HCEC 1CT (cell line): Measurements from ENCODE around the gene CELSR2.
"Not testable (repeated sequence)": the region's sequence is repeated elsewhere in the genome, so short reads cannot be mapped to it uniquely, and the experiment has no call there.

Experiments
- DNase-seq: peaks from one replicate; pipeline ENCODE4 v3.0.0-alpha.2; 2017

The CELSR2 gene

DNA sequence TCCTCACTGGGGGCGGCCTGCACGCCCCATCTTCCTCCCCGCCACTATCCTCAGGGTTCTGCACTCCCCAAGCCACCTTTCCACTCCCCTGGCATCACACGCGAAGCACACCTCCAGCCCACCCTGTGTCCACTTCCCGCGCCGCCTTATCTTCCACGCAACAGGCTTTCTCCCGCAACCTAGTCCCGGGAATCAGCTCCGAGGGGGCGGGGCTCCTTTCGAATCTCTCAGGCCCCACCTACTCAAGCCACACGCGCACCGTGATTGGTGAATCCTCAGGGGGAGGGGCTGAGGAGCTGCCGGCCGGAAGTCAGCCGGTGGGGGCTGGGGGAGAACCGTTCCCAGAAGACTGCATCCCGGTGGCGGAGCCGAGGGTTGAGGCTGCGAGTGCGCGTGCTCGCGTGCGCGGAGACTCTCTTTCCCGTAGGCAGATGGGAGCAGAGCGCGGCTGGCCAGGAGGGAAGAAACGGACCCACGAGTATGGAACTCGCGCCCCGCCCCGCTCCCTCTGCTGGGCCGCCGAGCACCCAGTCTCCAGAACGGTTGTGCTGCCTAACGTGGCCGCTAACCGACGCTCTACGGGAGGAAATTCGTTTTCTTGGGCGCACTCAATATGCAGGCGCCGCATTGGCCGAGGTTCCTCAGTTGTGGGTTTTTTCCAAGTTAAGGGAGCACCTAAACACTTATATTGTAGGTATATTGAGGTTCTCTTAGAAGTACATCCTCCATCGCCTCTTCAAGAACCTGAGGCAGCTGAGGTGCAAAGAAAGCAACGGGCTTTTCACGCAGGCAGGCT lies 33.8 kb downstream of the CELSR2 start, which contains the start of gene PSRC1:
Gene PSRC1, minus strand, starts transcription at position 194 of the 796 bp plus-strand sequence.
- DNase-seq, result peak; percentile 97

GRCh38 chr1:109283748-109284600 lies 34.6 kb downstream of the CELSR2 start:
- no peak for DNase-seq

DNA sequence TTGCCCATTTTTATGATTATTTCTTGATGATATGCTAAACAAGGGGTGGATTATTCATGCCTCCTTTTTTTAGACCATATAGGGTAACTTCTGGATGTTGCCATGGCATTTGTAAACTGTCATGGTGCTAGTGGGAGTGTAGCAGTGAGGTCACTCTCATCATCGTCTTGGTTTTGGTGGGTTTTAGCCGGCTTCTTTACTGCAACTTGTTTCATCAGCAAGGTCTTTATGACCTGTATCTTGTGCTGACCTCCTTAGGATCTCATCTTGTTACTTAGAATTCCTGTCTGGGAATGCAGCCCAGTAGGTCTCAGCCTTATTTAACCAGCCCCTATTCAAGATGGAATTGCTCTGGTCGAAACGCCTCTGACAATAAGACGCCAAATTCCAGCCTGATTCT lies 37.4 kb downstream of the CELSR2 start:
- not testable (repeated sequence) for DNase-seq

- no peak for DNase-seq
Observed at GRCh38 chr1:109290137-109290536, 40.8 kb downstream of the CELSR2 start.

DNA sequence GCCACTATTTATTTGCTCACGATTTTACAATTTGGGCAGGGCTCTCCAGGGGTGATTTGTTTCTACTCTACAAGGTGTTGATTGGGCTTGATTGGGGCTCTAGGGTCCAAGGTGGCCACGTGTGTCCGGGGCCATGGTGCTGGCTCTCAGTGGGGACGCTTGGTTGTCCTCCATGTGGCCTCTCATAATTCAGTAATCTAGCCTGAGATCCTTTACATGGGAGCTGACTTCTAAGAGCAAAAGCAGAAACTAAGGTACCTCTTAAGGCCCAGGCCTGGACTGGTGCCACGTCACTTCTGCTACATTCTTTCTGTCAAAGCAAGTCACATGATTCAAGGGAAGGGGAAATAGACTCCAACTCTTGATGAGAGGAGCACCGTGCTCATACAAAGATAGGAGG lies 41.7 kb downstream of the CELSR2 start:
- DNase-seq, result no peak

DNA sequence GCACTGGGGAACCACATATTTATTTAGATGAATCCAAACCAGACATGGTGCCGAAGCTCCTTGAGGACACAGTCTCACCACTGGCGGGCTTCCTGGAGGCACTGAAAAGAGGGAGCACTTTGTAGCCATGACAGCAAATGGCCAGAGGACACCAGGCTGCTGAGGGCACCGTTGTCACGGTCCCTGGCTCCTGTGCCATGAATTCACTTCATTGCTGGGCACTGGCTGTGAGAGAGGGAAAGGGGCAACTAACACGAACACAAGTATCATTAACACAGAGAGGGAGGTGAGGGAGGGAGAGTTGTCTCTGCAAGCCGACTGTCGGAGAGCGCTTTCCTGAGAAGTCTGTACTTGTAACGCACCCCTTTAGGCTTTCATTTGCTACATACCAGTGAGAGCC lies 43.0 kb downstream of the CELSR2 start:
- DNase-seq, result no peak

DNA sequence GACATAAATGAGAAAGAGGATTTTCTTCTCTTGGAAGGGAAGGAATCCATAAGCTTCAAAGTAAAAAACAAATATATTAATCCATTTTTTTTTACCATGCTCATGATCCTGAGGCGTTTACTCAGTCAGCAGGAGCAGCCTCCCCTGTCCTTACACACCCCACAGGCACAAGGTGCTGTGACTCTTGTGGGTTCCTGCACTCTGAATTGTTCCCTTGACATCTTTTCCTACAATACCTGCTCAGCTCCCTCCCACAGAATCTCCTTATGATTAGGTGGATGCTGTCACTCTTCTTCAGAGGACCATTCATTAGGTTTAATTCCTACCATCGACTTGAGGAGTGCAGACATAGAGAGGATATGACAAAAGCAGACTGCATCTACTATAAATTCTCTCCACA lies 43.7 kb downstream of the CELSR2 start:
- DNase-seq, result no peak

GRCh38 chr1:109294481-109294880 lies 45.1 kb downstream of the CELSR2 start:
- DNase-seq, result no peak

- no peak for DNase-seq
Observed at GRCh38 chr1:109295712-109296415, 46.5 kb downstream of the CELSR2 start.

DNA sequence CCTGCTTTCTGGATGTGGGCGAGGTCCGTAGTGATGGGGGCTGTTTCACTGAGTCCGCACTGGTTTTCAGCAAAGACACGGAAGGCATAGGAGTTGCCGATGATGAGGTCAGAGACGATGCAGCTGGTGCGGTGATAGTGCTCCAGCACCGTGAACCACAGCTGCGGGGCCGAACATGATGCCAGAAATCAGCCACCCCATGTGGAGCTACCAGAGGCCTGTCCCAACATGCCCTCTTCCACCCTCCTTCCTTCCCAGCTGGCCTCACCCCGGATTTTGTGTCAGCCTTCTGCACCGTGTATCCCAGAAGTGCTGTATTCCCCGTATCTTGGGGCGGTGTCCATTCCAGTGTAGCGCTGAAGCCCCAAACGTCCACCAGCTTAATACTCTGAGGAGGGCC lies 47.4 kb downstream of the CELSR2 start:
- DNase-seq, result no peak

DNA sequence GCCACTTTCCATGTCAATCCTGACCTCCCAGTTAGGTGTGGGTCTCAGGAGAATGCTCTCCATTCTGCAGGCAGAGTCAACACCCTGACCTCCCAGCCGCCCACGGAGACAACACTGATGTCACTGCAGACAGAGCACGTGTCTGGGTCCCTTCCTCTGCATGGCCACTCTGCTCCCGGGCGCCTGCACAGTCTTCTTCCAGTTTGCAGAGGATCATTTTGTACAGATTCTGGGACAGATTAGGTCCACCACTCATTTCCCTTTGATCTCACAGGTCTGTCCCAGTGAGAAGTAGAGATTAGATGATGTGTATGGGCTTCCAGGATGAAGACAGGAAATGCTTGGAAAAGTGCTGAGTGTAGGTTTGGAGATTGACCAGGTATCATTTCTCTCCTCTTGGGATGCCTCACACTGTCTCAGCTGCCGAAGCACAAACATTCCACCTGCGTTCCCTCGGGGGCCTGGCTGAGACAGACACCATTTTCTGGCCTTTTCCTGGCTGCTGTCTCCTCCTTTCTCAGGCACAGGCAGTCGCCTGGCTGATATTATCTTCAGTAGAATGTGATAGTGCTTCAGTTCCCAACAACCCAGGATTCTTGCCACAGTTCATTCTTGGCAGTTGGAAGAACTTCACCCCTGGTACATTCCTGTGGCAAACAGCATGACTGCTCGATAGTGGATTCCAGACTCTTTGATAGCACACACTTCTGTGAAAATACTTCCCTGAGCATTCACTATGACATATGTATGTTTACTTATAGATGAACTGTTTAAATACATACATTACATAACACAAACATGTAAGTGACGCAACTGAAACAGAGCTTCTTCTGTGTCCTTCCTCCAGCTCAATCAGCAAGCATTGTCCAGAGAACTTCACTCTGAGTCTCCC lies 49.6 kb downstream of the CELSR2 start:
- peak; percentile 75 for DNase-seq

DNA sequence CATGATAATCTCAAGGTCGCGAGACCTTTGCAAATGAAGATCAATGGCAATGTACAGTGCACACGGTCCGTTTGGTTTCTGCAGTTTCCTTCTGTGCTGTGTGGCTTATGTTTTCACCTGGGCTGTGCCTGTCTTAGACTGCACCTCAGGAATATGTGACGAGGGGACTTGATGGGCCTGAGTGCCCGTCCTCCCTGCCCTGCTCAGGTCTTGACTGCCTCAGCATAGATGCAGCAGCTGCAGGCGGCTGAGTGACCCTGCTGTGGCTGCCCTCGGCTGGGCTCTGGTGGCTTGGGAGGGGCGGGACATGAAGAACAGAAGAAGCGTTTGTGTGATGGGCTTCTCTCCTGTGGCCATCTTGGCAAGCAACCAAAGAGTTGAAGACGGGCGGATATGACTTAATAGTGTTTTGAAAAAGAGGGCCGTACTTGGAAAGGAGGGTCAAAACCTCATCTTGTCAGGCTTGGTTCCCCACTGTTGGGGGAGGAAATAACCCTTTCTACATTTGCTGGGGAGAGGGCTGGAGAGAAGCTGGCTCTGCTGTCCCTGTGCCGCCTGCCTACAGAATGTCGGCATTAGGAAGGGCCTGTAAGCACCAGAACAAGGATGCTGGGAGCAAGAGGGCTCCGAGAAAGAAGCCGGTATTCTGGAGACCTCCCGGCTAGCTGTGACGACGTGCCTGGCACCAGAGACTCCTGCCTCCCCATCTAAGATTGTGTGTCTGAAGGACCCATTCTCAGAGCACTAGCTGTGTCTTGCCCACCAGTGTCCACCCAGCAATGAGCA lies 50.4 kb downstream of the CELSR2 start:
- DNase-seq, result peak; percentile 43

DNA sequence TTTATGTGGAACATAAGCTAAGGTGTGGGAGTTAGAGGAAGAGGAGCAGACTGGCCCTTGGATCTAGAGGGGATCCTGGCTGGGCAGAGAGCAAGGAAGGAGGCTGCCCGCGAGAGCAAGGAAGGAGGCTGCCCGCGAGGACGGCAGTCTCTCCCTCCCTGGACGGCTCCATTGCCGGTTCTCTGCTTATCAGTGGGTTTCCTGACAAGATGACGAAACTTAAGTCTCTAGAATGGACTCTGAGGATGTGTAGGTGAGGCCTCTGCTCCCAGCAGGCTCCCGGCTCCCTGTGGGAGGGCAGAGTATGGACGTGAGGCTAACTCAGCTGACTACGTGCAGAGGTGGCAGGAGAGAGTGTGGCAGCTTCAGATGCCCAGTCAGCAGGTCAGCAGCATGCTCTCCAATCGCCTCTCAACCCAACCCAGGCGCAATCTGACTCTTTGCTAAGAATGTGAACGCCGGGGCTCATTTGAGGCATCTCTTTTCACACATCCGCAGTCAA lies 51.4 kb downstream of the CELSR2 start:
- no peak for DNase-seq

GRCh38 chr1:109301874-109302273 lies 52.5 kb downstream of the CELSR2 start:
- DNase-seq, result no peak

GRCh38 chr1:109304226-109304920 lies 55.0 kb downstream of the CELSR2 start:
- no peak for DNase-seq

GRCh38 chr1:109305991-109306390 lies 56.7 kb downstream of the CELSR2 start:
- DNase-seq, result not testable (repeated sequence)

GRCh38 chr1:109306832-109307273 lies 57.5 kb downstream of the CELSR2 start, which contains the start of gene MYBPHL:
Gene MYBPHL (minus strand): TSS chr1:109307011. CDS start chr1:109306991, 20 bp downstream.
- DNase-seq, result no peak

DNA sequence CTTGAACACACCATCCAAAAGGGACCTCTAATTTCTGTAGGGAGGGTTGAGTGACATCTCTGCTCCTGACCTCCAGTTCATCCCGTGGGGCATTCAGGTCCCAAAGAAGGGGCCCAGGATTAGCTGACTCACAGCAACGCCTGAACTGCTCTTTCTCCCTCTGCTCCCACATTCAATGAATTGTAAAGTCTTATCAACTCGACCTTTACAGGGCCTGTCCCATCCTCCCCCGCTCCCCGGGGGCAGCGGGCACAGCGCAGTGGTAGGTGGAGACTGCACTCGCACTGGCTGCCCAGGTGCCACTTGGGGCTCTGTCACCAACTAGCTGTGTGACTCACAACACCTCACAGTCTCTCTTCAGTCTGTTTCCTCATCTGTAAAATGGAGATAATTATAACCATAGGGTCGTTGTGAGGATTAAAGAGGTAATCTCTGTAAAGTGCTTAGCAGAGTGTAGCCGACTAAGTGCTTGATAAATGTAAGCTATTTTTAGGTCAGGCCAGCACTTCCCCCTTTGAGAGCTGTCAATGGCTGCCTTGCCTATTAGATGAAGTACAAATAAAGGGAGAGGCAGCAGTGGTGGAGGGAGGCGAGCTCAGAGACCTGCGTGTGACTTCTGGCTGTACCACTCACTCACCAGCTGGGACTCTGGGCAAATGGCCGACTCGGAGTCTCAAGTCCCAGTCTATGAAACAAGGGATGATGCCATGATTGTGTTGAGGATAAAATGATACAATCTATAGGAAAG lies 58.1 kb downstream of the CELSR2 start:
- no peak for DNase-seq

DNA sequence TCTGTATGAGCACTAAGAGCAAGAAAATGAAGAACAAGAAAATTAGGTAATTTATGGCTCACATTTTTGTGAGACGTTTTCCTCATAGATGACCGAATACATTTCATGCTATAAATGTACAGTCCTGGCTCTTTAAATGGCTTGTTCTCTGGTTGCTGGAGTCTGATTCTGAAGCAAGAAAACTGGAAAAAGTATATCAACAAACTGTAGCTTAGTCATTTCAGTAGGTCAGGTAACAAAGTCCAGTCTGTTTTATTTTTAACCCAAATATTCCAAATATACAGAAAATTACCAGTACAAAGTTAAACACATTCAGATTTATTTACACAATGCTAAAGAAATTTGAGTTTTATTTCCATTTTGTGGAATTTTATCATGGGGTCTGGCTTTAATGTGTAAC lies 60.0 kb downstream of the CELSR2 start:
- no peak for DNase-seq

DNA sequence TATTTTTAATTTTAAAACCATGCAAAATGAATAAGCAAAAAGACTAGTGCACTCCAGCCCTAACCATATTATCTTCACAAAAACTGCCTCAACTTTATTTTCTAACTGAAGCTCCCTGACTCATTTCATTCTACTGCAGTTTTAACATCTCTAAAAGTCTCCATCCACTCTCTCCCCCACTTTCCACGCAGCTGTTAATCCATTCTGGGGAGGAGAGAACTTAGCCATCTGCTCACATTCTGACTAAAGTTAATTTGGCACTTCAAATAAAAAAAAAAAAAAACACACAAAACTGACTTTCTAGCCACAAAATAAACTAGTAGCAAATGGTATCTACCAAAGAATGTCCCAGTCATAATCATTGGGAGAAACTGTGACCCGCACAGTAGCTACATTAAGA lies 62.9 kb downstream of the CELSR2 start:
- no peak for DNase-seq
